ENCODE results near the gene TNFRSF13B.

TNFRSF13B gene

GRCh38 chr17:16917671-16918394, 54.1 kb downstream of the TNFRSF13B start:
- no peak overlapping the region for H3K4me3 ChIP-seq (ENCODE audit: control insufficient read depth, low read depth, low read length)
- TF ChIP-seq CTCF (IDR thresholded peaks at IDR 0.05; ENCODE audit: control insufficient read depth, insufficient read depth, low read depth, low read length, missing control alignments): no peak
- DNase-seq (ENCODE audit: low read depth): no peak

- no peak overlapping the region for H3K4me3 ChIP-seq (ENCODE audit: control insufficient read depth, low read depth, low read length)
- TF ChIP-seq CTCF (IDR thresholded peaks at IDR 0.05; ENCODE audit: control insufficient read depth, insufficient read depth, low read depth, low read length, missing control alignments): no peak
- no peak for DNase-seq (ENCODE audit: low read depth)
These were observed 55.4 kb downstream of the TNFRSF13B start for GRCh38 chr17:16916557-16916920.

GRCh38 chr17:16915752-16916556, 56.0 kb downstream of the TNFRSF13B start:
- no peak for DNase-seq (ENCODE audit: low read depth)
- peak; percentile 70 for TF ChIP-seq CTCF (IDR thresholded peaks at IDR 0.05; ENCODE audit: control insufficient read depth, insufficient read depth, low read depth, low read length, missing control alignments)
- no peak overlapping the region for H3K4me3 ChIP-seq (ENCODE audit: control insufficient read depth, low read depth, low read length)

- no peak for DNase-seq (ENCODE audit: low read depth)
- no peak for TF ChIP-seq CTCF (IDR thresholded peaks at IDR 0.05; ENCODE audit: control insufficient read depth, insufficient read depth, low read depth, low read length, missing control alignments)
- H3K4me3 ChIP-seq (ENCODE audit: control insufficient read depth, low read depth, low read length): no peak overlapping the region
These were observed 58.5 kb downstream of the TNFRSF13B start for GRCh38 chr17:16913463-16913862.

GRCh38 chr17:16912021-16912962, 59.6 kb downstream of the TNFRSF13B start:
- no peak overlapping the region for H3K4me3 ChIP-seq (ENCODE audit: control insufficient read depth, low read depth, low read length)
- DNase-seq (ENCODE audit: low read depth): no peak
- TF ChIP-seq CTCF (IDR thresholded peaks at IDR 0.05; ENCODE audit: control insufficient read depth, insufficient read depth, low read depth, low read length, missing control alignments): no peak

Measured in AG09309 (cell line).